ENCODE measurements around the gene PIK3R3.
"Not testable (repeated sequence)": the region's sequence is repeated elsewhere in the genome, so short reads cannot be mapped to it uniquely, and the experiment has no call there.

PIK3R3 gene

GRCh38 chr1:46058936-46059335, 73.5 kb downstream of the PIK3R3 start:
- in situ Hi-C loops (cut with HindIII; ENCODE audit: low pct_ligation_motif_present, low sequenced_read_pairs), result no loop called here
- H3K36me3 ChIP-seq (replicated peaks), result peaks cover 7% of the 10 kb centered on the region
- H3K4me3 ChIP-seq (ENCODE audit: low read depth, low read length), result no peak overlapping the region
- TF ChIP-seq CTCF (IDR thresholded peaks at IDR 0.05; ENCODE audit: low read depth, low read length, missing control alignments), result no peak
- no peak overlapping the region for H3K27ac ChIP-seq
- no peak for DNase-seq
- H3K27me3 ChIP-seq (replicated peaks), result no peaks in the 10 kb centered on the region

GRCh38 chr1:46057781-46058180, 74.6 kb downstream of the PIK3R3 start:
- no peak overlapping the region for H3K4me3 ChIP-seq (ENCODE audit: low read depth, low read length)
- no peak overlapping the region for H3K27ac ChIP-seq
- TF ChIP-seq CTCF (IDR thresholded peaks at IDR 0.05; ENCODE audit: low read depth, low read length, missing control alignments), result no peak
- H3K36me3 ChIP-seq (replicated peaks), result peaks cover 7% of the 10 kb centered on the region
- no peak for DNase-seq
- no peaks in the 10 kb centered on the region for H3K27me3 ChIP-seq (replicated peaks)
- in situ Hi-C loops (cut with HindIII; ENCODE audit: low pct_ligation_motif_present, low sequenced_read_pairs), result no loop called here

GRCh38 chr1:46057215-46057614, 75.2 kb downstream of the PIK3R3 start:
- H3K4me3 ChIP-seq (ENCODE audit: low read depth, low read length); DNase-seq; H3K27ac ChIP-seq; in situ Hi-C loops (cut with HindIII; ENCODE audit: low pct_ligation_motif_present, low sequenced_read_pairs); H3K36me3 ChIP-seq (replicated peaks); H3K27me3 ChIP-seq (replicated peaks): not testable (repeated sequence)

GRCh38 chr1:46056325-46056724, 76.1 kb downstream of the PIK3R3 start:
- no peak overlapping the region for H3K27ac ChIP-seq
- in situ Hi-C loops (cut with HindIII; ENCODE audit: low pct_ligation_motif_present, low sequenced_read_pairs), result no loop called here
- H3K4me3 ChIP-seq (ENCODE audit: low read depth, low read length), result no peak overlapping the region
- H3K27me3 ChIP-seq (replicated peaks), result no peaks in the 10 kb centered on the region
- H3K36me3 ChIP-seq (replicated peaks), result peaks cover 4% of the 10 kb centered on the region
- DNase-seq, result no peak
- no peak for TF ChIP-seq CTCF (IDR thresholded peaks at IDR 0.05; ENCODE audit: low read depth, low read length, missing control alignments)

GRCh38 chr1:46053734-46054133, 78.7 kb downstream of the PIK3R3 start:
- in situ Hi-C loops (cut with HindIII; ENCODE audit: low pct_ligation_motif_present, low sequenced_read_pairs), result no loop called here
- Histone ChIP-seq H3K36me3 (replicated peaks) (peaks cover 2% of the 10 kb centered on the region), H3K27ac (no peak overlapping the region), H3K4me3 (ENCODE audit: low read depth, low read length) (no peak overlapping the region), H3K27me3 (replicated peaks) (no peaks in the 10 kb centered on the region)
- DNase-seq, result no peak
- TF ChIP-seq CTCF (IDR thresholded peaks at IDR 0.05; ENCODE audit: low read depth, low read length, missing control alignments), result no peak

GRCh38 chr1:46044116-46044515, 88.3 kb downstream of the PIK3R3 start:
- TF ChIP-seq CTCF (IDR thresholded peaks at IDR 0.05; ENCODE audit: low read depth, low read length, missing control alignments), result no peak
- Histone ChIP-seq H3K27me3 (replicated peaks) (no peaks in the 10 kb centered on the region), H3K36me3 (replicated peaks) (no peaks in the 10 kb centered on the region), H3K4me3 (ENCODE audit: low read depth, low read length) (no peak overlapping the region), H3K27ac (no peak overlapping the region)
- no peak for DNase-seq
- in situ Hi-C loops (cut with HindIII; ENCODE audit: low pct_ligation_motif_present, low sequenced_read_pairs), result no loop called here

Data from brain microvascular endothelial cell (primary cell).